DND-41 (cell line): ENCODE measurements around the gene NUPR1.

Experiments used
- ATAC-seq: fragments of 200-7000 bp; cut with Tn5 transposase; 3 replicates; pipeline ENCODE4 v1.9.1; 2021; ENCODE audit warnings: low read depth; ENCODE audit not compliant: insufficient read depth
- DNase-seq: peaks from one replicate; pipeline ENCODE4 v3.0.0-alpha.2; 2020
- H2AFZ ChIP-seq: 2 replicates; pipeline ENCODE4 v1.6.0; 2012; ENCODE audit warnings: low read depth, low read length
- H3K27ac ChIP-seq: 2 replicates; pipeline ENCODE4 v1.5.1; 2012; ENCODE audit warnings: low read length, inconsistent platforms
- H3K27me3 ChIP-seq: fragments of 200-600 bp; sonication (generic); 2 replicates; pipeline ENCODE4 v1.6.0; 2012; ENCODE audit warnings: low read length, mild to moderate bottlenecking, inconsistent platforms; ENCODE audit not compliant: insufficient read depth, poor library complexity
- H3K36me3 ChIP-seq: 2 replicates; pipeline ENCODE4 v1.5.1; 2012; ENCODE audit warnings: low read length, inconsistent platforms; ENCODE audit not compliant: insufficient read depth
- H3K4me1 ChIP-seq: 2 replicates; pipeline ENCODE4 v1.5.1; 2012; ENCODE audit warnings: mild to moderate bottlenecking, low read length; ENCODE audit not compliant: insufficient read depth
- H3K4me2 ChIP-seq: 2 replicates; pipeline ENCODE4 v1.6.0; 2012; ENCODE audit warnings: mild to moderate bottlenecking, moderate library complexity, low read length, inconsistent platforms; ENCODE audit not compliant: insufficient read depth
- H3K4me3 ChIP-seq, 2 experiments: fragments of 200-600 bp in 1 of 2; shearing (Covaris generic) in 1 of 2; 2 replicates each; pipeline ENCODE4 v1.5.1; 2012 to 2016; ENCODE audit warnings: inconsistent platforms in 2 of 2, low read length in 2 of 2, mild to moderate bottlenecking in 2 of 2, low read depth in 1 of 2, moderate library complexity in 1 of 2
- H3K79me2 ChIP-seq: 2 replicates; pipeline ENCODE4 v1.6.0; 2012; ENCODE audit warnings: low read length, inconsistent platforms; ENCODE audit not compliant: insufficient read depth
- H3K9ac ChIP-seq: 2 replicates; pipeline ENCODE4 v1.6.0; 2012; ENCODE audit warnings: low read depth, mild to moderate bottlenecking, inconsistent platforms, low read length, moderate library complexity
- H3K9me3 ChIP-seq: 2 replicates; pipeline ENCODE4 v1.5.1; 2012; ENCODE audit warnings: low read length, moderate library complexity, mild to moderate bottlenecking, inconsistent platforms; ENCODE audit not compliant: insufficient read depth, severe bottlenecking
- H4K20me1 ChIP-seq: 2 replicates; pipeline ENCODE4 v1.6.0; 2012; ENCODE audit warnings: low read length; ENCODE audit not compliant: insufficient read depth
- EZH2 ChIP-seq: IDR thresholded peaks from 3 replicates; pipeline ENCODE4 v1.6.1; 2012; ENCODE audit warnings: borderline replicate concordance, low read depth, mild to moderate bottlenecking, moderate library complexity, low read length, inconsistent platforms; ENCODE audit not compliant: severe bottlenecking
- TF ChIP-seq, protein P1 (sequence below): IDR thresholded peaks from 2 replicates; pipeline ENCODE4 v1.5.1; 2012; ENCODE audit warnings: borderline replicate concordance, low read length, moderate library complexity, mild to moderate bottlenecking; ENCODE audit not compliant: poor library complexity, severe bottlenecking; ENCODE audit errors: extremely low read depth

The NUPR1 gene

DNA sequence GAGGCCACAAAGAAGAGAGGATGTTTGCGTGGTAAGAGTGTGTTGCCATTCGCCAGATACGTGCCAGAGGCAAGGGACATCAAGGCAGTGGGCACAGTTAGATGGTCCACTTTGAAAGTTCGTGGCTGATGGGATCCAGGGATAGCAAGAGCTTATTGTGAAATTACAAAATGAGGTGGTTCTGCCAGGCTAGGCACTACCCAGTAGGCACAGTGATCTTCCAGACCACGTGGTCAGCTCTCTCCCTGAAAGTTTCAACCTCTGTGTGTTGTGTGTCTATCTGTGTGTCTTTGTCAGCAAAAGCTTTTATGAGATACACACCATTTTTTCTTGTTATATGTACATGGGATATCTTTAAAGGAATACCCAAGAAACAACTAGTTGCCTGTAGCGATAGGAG, 24.4 kb upstream of the NUPR1 start:
- Histone ChIP-seq H2AFZ (no peak overlapping the region), H3K4me1 (no peaks in the 10 kb centered on the region), H3K9ac (no peak overlapping the region), H3K4me2 (no peak overlapping the region), H4K20me1 (peaks cover 23% of the 10 kb centered on the region; the same call in 1 of the 2 replicates), H3K79me2 (peaks cover 60% of the 10 kb centered on the region), H3K9me3 (peaks cover 7% of the 10 kb centered on the region), H3K27ac (no peak overlapping the region; the same call in 1 of the 2 replicates), H3K27me3 (no peaks in the 10 kb centered on the region), H3K36me3 (peaks cover 27% of the 10 kb centered on the region), H3K4me3 (no peak overlapping the region)
- TF ChIP-seq, protein P1, sequence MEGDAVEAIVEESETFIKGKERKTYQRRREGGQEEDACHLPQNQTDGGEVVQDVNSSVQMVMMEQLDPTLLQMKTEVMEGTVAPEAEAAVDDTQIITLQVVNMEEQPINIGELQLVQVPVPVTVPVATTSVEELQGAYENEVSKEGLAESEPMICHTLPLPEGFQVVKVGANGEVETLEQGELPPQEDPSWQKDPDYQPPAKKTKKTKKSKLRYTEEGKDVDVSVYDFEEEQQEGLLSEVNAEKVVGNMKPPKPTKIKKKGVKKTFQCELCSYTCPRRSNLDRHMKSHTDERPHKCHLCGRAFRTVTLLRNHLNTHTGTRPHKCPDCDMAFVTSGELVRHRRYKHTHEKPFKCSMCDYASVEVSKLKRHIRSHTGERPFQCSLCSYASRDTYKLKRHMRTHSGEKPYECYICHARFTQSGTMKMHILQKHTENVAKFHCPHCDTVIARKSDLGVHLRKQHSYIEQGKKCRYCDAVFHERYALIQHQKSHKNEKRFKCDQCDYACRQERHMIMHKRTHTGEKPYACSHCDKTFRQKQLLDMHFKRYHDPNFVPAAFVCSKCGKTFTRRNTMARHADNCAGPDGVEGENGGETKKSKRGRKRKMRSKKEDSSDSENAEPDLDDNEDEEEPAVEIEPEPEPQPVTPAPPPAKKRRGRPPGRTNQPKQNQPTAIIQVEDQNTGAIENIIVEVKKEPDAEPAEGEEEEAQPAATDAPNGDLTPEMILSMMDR: no peak
- TF ChIP-seq EZH2: no peak
- ATAC-seq: no peak
- DNase-seq: no peak

- H3K9ac ChIP-seq: no peak overlapping the region
- no peaks in the 10 kb centered on the region for H3K27me3 ChIP-seq
- H2AFZ ChIP-seq: no peak overlapping the region
- TF ChIP-seq, protein P1: no peak
- TF ChIP-seq EZH2: no peak
- ATAC-seq (no peak), DNase-seq (no peak)
- peaks cover 26% of the 10 kb centered on the region; the same call in 1 of the 2 replicates for H4K20me1 ChIP-seq
- H3K4me1 ChIP-seq: no peaks in the 10 kb centered on the region
- peaks cover 61% of the 10 kb centered on the region for H3K79me2 ChIP-seq
- H3K4me2 ChIP-seq: no peak overlapping the region
- H3K9me3 ChIP-seq: peaks cover 5% of the 10 kb centered on the region
- H3K36me3 ChIP-seq: peaks cover 37% of the 10 kb centered on the region
- no peak overlapping the region for H3K4me3 ChIP-seq
- H3K27ac ChIP-seq: no peak overlapping the region
Observed at GRCh38 chr16:28562199-28562598, 23.4 kb upstream of the NUPR1 start.

DNA sequence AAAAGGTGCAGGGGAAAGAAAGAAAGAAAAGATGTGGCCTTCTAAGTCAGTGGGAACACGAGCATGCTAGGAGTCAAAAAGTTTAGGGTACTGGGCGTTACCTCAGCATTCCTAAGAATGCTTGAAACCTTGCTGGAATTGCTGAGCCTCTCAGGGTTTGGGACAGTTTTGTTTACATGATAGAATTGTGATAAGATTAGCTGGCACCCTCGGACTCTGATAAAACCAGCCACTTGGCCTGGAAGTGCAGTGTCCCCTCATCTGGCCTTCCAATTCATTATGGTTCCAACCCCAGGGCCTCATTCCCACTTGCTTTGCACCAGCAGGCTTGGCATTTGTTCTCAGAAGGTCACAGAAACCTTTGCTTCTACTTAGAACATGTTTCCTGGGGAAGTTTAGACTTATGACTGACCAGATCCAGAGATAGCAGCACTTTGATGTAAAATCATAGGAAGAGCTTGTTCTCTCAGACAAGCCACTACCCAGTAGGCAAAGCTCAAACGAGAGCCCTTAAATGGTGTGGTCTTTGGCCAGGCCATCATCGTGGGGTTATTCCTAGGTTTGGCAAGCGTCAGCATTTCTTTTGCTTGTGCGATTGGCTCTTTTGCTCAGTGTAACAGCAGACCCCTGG, 22.9 kb upstream of the NUPR1 start:
- DNase-seq: no peak
- TF ChIP-seq, protein P1: no peak
- TF ChIP-seq EZH2: no peak

More for the DNA sequence above, 22.9 kb upstream of the NUPR1 start:
- Histone ChIP-seq H3K27me3 (no peaks in the 10 kb centered on the region), H3K79me2 (peaks cover 61% of the 10 kb centered on the region), H2AFZ (no peak overlapping the region), H3K4me1 (no peaks in the 10 kb centered on the region), H3K9me3 (peaks cover 3% of the 10 kb centered on the region), H3K4me2 (no peak overlapping the region), H4K20me1 (peaks cover 31% of the 10 kb centered on the region; the same call in 1 of the 2 replicates), H3K36me3 (peaks cover 42% of the 10 kb centered on the region), H3K9ac (no peak overlapping the region), H3K4me3 (no peak overlapping the region), H3K27ac (no peak overlapping the region)
- ATAC-seq: no peak
